ENCODE data around the gene COL6A2.

Gene COL6A2

GRCh38 chr21:46154955-46155513 is 57.1 kb downstream of the COL6A2 start:
- Histone ChIP-seq H3K9me3 (ENCODE audit: low read length) (no peaks in the 10 kb centered on the region), H3K9ac (ENCODE audit: low read length) (no peak overlapping the region), H3K27ac (ENCODE audit: low read depth, low read length) (no peak overlapping the region), H3K4me3 (ENCODE audit: low read depth in 1 of 2, low read length in 2 of 2) (no peak overlapping the region), H3K4me1 (ENCODE audit: insufficient read depth, low read length) (peaks cover 9% of the 10 kb centered on the region), H3K36me3 (ENCODE audit: insufficient read depth, low read length) (no peaks in the 10 kb centered on the region), H3K27me3 (ENCODE audit: control insufficient read depth in 1 of 2, insufficient read depth in 2 of 2, low read length in 2 of 2) (peaks cover 0 to 7% of the 10 kb centered on the region in 2 donors)

- H3K4me1 ChIP-seq (ENCODE audit: insufficient read depth, low read length) = peaks cover 9% of the 10 kb centered on the region
- no peaks in the 10 kb centered on the region for H3K9me3 ChIP-seq (ENCODE audit: low read length)
- H3K4me3 ChIP-seq (ENCODE audit: low read depth in 1 of 2, low read length in 2 of 2) = no peak within 1 kb of the TSS
- H3K27ac ChIP-seq (ENCODE audit: low read depth, low read length) = no peak within 1 kb of the TSS
- peaks cover 0 to 7% of the 10 kb centered on the region in 2 donors for H3K27me3 ChIP-seq (ENCODE audit: control insufficient read depth in 1 of 2, insufficient read depth in 2 of 2, low read length in 2 of 2)
- H3K36me3 ChIP-seq (ENCODE audit: insufficient read depth, low read length) = no peaks in the 10 kb centered on the region
- no peak within 1 kb of the TSS for H3K9ac ChIP-seq (ENCODE audit: low read length)
Measured at GRCh38 chr21:46155514-46156377, 57.8 kb downstream of the COL6A2 start, which contains the start of gene FTCD. FTCD (minus strand) TSS chr21:46155579; CDS start chr21:46155523, 56 bp downstream.

GRCh38 chr21:46156378-46156645 is 58.4 kb downstream of the COL6A2 start:
- H3K27me3 ChIP-seq (ENCODE audit: control insufficient read depth in 1 of 2, insufficient read depth in 2 of 2, low read length in 2 of 2) = peaks cover 0 to 10% of the 10 kb centered on the region in 2 donors
- no peak overlapping the region for H3K4me3 ChIP-seq (ENCODE audit: low read depth in 1 of 2, low read length in 2 of 2)
- no peaks in the 10 kb centered on the region for H3K36me3 ChIP-seq (ENCODE audit: insufficient read depth, low read length)
- no peak overlapping the region for H3K27ac ChIP-seq (ENCODE audit: low read depth, low read length)
- H3K4me1 ChIP-seq (ENCODE audit: insufficient read depth, low read length) = peaks cover 9% of the 10 kb centered on the region
- H3K9me3 ChIP-seq (ENCODE audit: low read length) = no peaks in the 10 kb centered on the region
- no peak overlapping the region for H3K9ac ChIP-seq (ENCODE audit: low read length)

DNA sequence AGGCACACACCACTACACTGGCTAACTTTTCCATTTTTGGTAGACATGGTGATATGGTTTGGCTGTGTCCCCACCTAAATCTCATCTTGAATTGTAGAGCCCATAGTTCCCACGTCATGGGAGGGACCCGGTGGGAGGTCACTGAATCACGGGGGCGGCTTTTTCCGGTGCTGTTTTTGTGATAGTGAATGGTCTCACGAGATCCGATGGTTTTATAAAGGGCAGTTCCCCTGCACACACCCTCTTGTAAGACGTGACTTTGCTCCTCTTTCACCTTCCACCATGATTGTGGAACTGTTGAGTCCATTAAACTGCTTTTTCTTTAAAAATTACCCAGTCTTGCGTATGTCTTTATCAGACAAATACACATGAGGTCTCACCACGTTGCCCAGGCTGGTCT is 58.8 kb downstream of the COL6A2 start:
- no peaks in the 10 kb centered on the region for H3K9me3 ChIP-seq (ENCODE audit: low read length)
- H3K4me3 ChIP-seq (ENCODE audit: low read depth in 1 of 2, low read length in 2 of 2) = no peak overlapping the region
- no peak overlapping the region for H3K9ac ChIP-seq (ENCODE audit: low read length)
- H3K36me3 ChIP-seq (ENCODE audit: insufficient read depth, low read length) = no peaks in the 10 kb centered on the region
- H3K27ac ChIP-seq (ENCODE audit: low read depth, low read length) = no peak overlapping the region
- peaks cover 0 to 14% of the 10 kb centered on the region in 2 donors for H3K27me3 ChIP-seq (ENCODE audit: control insufficient read depth in 1 of 2, insufficient read depth in 2 of 2, low read length in 2 of 2)
- peaks cover 9% of the 10 kb centered on the region for H3K4me1 ChIP-seq (ENCODE audit: insufficient read depth, low read length)

DNA sequence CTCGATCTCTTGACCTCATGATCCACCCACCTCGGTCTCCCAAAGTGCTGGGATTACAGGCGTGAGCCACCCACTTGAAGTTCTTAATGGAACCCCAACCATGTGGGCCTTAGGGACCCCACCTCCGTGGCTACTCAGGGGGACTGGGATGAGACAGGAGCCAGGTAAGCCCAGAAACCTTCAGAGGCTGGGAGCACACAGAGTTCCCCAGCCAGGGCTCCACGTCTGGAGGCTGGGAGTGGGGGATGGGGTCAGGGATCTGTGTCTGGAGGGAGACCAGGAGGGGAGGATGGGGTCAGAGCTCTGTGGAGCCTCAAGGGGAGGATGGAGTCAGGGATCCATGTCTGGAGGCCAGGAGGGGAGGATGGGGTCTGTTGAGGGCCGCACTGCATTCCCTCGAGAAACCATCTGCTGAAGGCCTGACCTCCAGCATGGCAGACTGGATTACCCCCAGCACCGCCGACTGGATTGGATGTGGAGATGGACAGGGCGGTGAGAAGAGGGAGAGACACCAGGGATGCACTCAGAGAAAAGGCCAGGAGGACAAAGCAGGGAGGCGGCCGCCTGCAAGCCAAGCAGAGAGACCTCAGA is 59.6 kb downstream of the COL6A2 start:
- Histone ChIP-seq H3K27ac (ENCODE audit: low read depth, low read length) (no peak overlapping the region), H3K36me3 (ENCODE audit: insufficient read depth, low read length) (no peaks in the 10 kb centered on the region), H3K9me3 (ENCODE audit: low read length) (no peaks in the 10 kb centered on the region), H3K4me3 (ENCODE audit: low read depth in 1 of 2, low read length in 2 of 2) (no peak overlapping the region), H3K9ac (ENCODE audit: low read length) (no peak overlapping the region), H3K27me3 (ENCODE audit: control insufficient read depth in 1 of 2, insufficient read depth in 2 of 2, low read length in 2 of 2) (peaks cover 0 to 20% of the 10 kb centered on the region in 2 donors), H3K4me1 (ENCODE audit: insufficient read depth, low read length) (peaks cover 9% of the 10 kb centered on the region)

GRCh38 chr21:46157987-46158451 is 60.1 kb downstream of the COL6A2 start:
- Histone ChIP-seq H3K4me3 (ENCODE audit: low read depth in 1 of 2, low read length in 2 of 2) (no peak overlapping the region), H3K27me3 (ENCODE audit: control insufficient read depth in 1 of 2, insufficient read depth in 2 of 2, low read length in 2 of 2) (peaks cover 0 to 20% of the 10 kb centered on the region in 2 donors), H3K36me3 (ENCODE audit: insufficient read depth, low read length) (no peaks in the 10 kb centered on the region), H3K9me3 (ENCODE audit: low read length) (no peaks in the 10 kb centered on the region), H3K9ac (ENCODE audit: low read length) (no peak overlapping the region), H3K27ac (ENCODE audit: low read depth, low read length) (no peak overlapping the region), H3K4me1 (ENCODE audit: insufficient read depth, low read length) (peaks cover 5% of the 10 kb centered on the region)

- Histone ChIP-seq H3K27me3 (ENCODE audit: control insufficient read depth in 1 of 2, insufficient read depth in 2 of 2, low read length in 2 of 2) (peaks cover 0 to 14% of the 10 kb centered on the region in 2 donors), H3K9ac (ENCODE audit: low read length) (no peak overlapping the region), H3K36me3 (ENCODE audit: insufficient read depth, low read length) (no peaks in the 10 kb centered on the region), H3K9me3 (ENCODE audit: low read length) (no peaks in the 10 kb centered on the region), H3K4me3 (ENCODE audit: low read depth in 1 of 2, low read length in 2 of 2) (no peak overlapping the region), H3K27ac (ENCODE audit: low read depth, low read length) (no peak overlapping the region), H3K4me1 (ENCODE audit: insufficient read depth, low read length) (no peaks in the 10 kb centered on the region)
Measured at GRCh38 chr21:46158666-46159300, 60.9 kb downstream of the COL6A2 start.

DNA sequence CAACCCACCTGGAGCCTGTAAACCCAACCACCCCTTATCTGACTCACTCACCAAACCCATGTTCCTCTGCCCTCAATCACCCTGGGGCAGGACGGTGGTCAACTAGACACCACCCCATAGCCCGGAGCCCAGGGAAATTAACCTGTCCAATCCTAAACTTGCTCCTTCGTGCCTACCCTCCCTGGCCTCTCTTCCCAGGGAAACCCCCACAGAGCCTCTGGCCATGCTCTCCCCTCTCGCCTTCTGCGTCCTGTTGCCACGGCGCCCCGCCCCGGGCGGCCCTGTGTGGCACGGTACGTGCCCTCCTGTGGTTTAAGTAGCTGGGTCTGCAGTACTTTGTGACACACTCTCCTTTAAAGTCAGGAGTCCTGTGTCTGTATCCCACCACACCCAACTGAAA is 61.5 kb downstream of the COL6A2 start:
- no peaks in the 10 kb centered on the region for H3K36me3 ChIP-seq (ENCODE audit: insufficient read depth, low read length)
- no peak overlapping the region for H3K27ac ChIP-seq (ENCODE audit: low read depth, low read length)
- H3K4me1 ChIP-seq (ENCODE audit: insufficient read depth, low read length) = no peaks in the 10 kb centered on the region
- H3K9me3 ChIP-seq (ENCODE audit: low read length) = no peaks in the 10 kb centered on the region
- no peak overlapping the region for H3K9ac ChIP-seq (ENCODE audit: low read length)
- H3K27me3 ChIP-seq (ENCODE audit: control insufficient read depth in 1 of 2, insufficient read depth in 2 of 2, low read length in 2 of 2) = peaks cover 0 to 13% of the 10 kb centered on the region in 2 donors
- no peak overlapping the region for H3K4me3 ChIP-seq (ENCODE audit: low read depth in 1 of 2, low read length in 2 of 2)

DNA sequence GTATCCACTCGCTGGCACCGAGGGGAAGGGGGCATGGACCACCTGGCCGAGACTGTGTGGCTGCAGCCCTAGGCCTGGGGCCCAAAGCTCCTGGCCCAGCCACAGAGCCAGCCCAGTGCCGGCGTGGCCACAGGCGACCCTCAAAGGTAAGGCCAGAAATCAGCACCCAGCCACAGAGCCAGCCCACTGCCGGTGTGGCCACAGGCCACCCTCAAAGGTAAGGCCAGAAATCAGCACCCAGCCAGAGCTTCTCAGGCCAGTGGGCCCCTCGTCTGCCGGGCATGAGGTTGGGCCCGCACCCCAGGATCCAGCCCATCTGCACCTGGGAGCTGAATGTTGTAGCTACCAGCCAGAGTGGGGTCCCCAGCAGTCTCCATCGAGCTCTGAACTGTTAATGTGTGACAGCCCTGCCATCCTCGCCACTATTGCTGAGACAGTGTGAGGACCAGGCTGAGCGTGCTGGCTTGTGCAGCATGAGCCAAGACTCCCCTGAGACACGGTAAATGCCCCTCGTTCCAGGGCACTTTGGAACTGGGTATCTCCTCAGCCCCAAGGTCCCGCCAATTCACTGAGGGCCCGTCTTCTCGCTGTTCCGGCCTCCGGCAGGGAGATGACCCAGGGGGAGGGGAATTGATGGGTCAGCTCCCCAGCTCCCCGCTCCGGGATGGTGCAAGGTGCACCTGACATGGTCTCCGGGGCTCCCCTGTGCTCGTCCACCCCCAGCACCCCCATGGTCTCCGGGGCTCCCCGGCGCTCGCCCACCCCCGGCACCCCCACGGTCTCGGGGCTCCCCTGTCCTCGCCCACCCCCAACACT is 62.1 kb downstream of the COL6A2 start:
- no peaks in the 10 kb centered on the region for H3K4me1 ChIP-seq (ENCODE audit: insufficient read depth, low read length)
- H3K9me3 ChIP-seq (ENCODE audit: low read length) = no peaks in the 10 kb centered on the region
- peaks cover 0 to 13% of the 10 kb centered on the region in 2 donors for H3K27me3 ChIP-seq (ENCODE audit: control insufficient read depth in 1 of 2, insufficient read depth in 2 of 2, low read length in 2 of 2)
- H3K27ac ChIP-seq (ENCODE audit: low read depth, low read length) = no peak overlapping the region
- no peak overlapping the region for H3K9ac ChIP-seq (ENCODE audit: low read length)
- H3K36me3 ChIP-seq (ENCODE audit: insufficient read depth, low read length) = no peaks in the 10 kb centered on the region
- no peak overlapping the region for H3K4me3 ChIP-seq (ENCODE audit: low read depth in 1 of 2, low read length in 2 of 2)

GRCh38 chr21:46160657-46160906 is 62.7 kb downstream of the COL6A2 start:
- Histone ChIP-seq H3K4me1 (ENCODE audit: insufficient read depth, low read length) (no peaks in the 10 kb centered on the region), H3K27ac (ENCODE audit: low read depth, low read length) (no peak overlapping the region), H3K9ac (ENCODE audit: low read length) (no peak overlapping the region), H3K9me3 (ENCODE audit: low read length) (no peaks in the 10 kb centered on the region), H3K4me3 (ENCODE audit: low read depth in 1 of 2, low read length in 2 of 2) (no peak overlapping the region), H3K27me3 (ENCODE audit: control insufficient read depth in 1 of 2, insufficient read depth in 2 of 2, low read length in 2 of 2) (peaks cover 0 to 13% of the 10 kb centered on the region in 2 donors), H3K36me3 (ENCODE audit: insufficient read depth, low read length) (no peaks in the 10 kb centered on the region)

Measured in muscle layer of colon (tissue), 2 donors.